ENCODE measurements around the gene LTBP3. TPM values are rescaled to one million over a fixed set of nuclear protein-coding genes. Genes with fewer than 3 reads are reported as not detected.

The LTBP3 gene
- total and polyA plus RNA-seq, 2 of the 13 experiments (the other 11 are each of a cell fraction or from before 2014, with no cell fraction given) = 12.2 to 68.1 TPM

GRCh38 chr11:65524741-65525545, 33.2 kb downstream of the LTBP3 start, which contains the start of gene SCYL1 (continued):
- TF ChIP-seq ZFY (CRISPR knock-in tag; IDR thresholded peaks at IDR 0.05) = peak; percentile 99
- TF ChIP-seq ZNF607 (CRISPR knock-in tag; IDR thresholded peaks at IDR 0.05; ENCODE audit: borderline replicate concordance) = 0 out of 2 replicates have a peak, but pooled peaks have one; percentile 51
- no peak for TF ChIP-seq ZNF136 (CRISPR knock-in tag; IDR thresholded peaks at IDR 0.05; ENCODE audit: low read depth)
- peak; percentile 81; the same call in 1 of the 2 replicates for TF ChIP-seq ZNF768 (CRISPR knock-in tag; IDR thresholded peaks at IDR 0.05)
- TF ChIP-seq ZFP91 (CRISPR knock-in tag; IDR thresholded peaks at IDR 0.05; ENCODE audit: borderline replicate concordance) = peak; percentile 40; the same call in 1 of the 2 replicates
- TF ChIP-seq ZNF883 (CRISPR knock-in tag; IDR thresholded peaks at IDR 0.05; ENCODE audit: not compliant biosample characterization) = peak; percentile 50
- TF ChIP-seq RNF2 (conservative IDR thresholded peaks at IDR 0.05; ENCODE audit: low read depth) = no peak
- TF ChIP-seq EEA1 (CRISPR knock-in tag; IDR thresholded peaks at IDR 0.05; ENCODE audit: borderline replicate concordance) = peak; percentile 46; the same call in 1 of the 2 replicates
- TF ChIP-seq ZNF331 (CRISPR knock-in tag; IDR thresholded peaks at IDR 0.05) = 0 out of 2 replicates have a peak, but pooled peaks have one; percentile 14
- no peak for TF ChIP-seq ZBTB21 (CRISPR knock-in tag; IDR thresholded peaks at IDR 0.05)
- peak; percentile 36 for TF ChIP-seq IKZF4 (CRISPR knock-in tag; IDR thresholded peaks at IDR 0.05; ENCODE audit: borderline replicate concordance, low read depth, not compliant biosample characterization)
- TF ChIP-seq ZNF639 (CRISPR knock-in tag; conservative IDR thresholded peaks at IDR 0.05) = 0 out of 2 replicates have a peak, but pooled peaks have one; percentile 37
- TF ChIP-seq ZNF564 (CRISPR knock-in tag; IDR thresholded peaks at IDR 0.05) = peak; percentile 58; the same call in 1 of the 2 replicates
- TF ChIP-seq TMF1 (CRISPR knock-in tag; IDR thresholded peaks at IDR 0.05; ENCODE audit: low read depth) = no peak
- 0 out of 2 replicates have a peak, but pooled peaks have one; percentile 66 for TF ChIP-seq GTF3A (CRISPR knock-in tag; conservative IDR thresholded peaks at IDR 0.05)
- TF ChIP-seq NPAS2 (CRISPR knock-in tag; IDR thresholded peaks at IDR 0.05; ENCODE audit: borderline replicate concordance) = no peak
- TF ChIP-seq MEIS2 (CRISPR knock-in tag; IDR thresholded peaks at IDR 0.05) = 0 out of 2 replicates have a peak, but pooled peaks have one; percentile 12
- TF ChIP-seq ZNF484 (CRISPR knock-in tag; IDR thresholded peaks at IDR 0.05; ENCODE audit: borderline replicate concordance, low read depth) = no peak
- TF ChIP-seq NFE2 (CRISPR knock-in tag; IDR thresholded peaks at IDR 0.05) = no peak
- TF ChIP-seq ZBTB26 (CRISPR knock-in tag; IDR thresholded peaks at IDR 0.05; ENCODE audit: borderline replicate concordance) = 0 out of 2 replicates have a peak, but pooled peaks have one; percentile 18
- TF ChIP-seq HNRNPUL1 (IDR thresholded peaks at IDR 0.05; ENCODE audit: low read depth, low read length) = no peak
- TF ChIP-seq NR2F6 (IDR thresholded peaks at IDR 0.05) = no peak
- no peak for TF ChIP-seq NR2F6 (CRISPR knock-in tag; IDR thresholded peaks at IDR 0.05)
- peak; percentile 61; the same call in 1 of the 2 replicates for TF ChIP-seq MTA1 (CRISPR knock-in tag; IDR thresholded peaks at IDR 0.05; ENCODE audit: borderline replicate concordance)
- peak; percentile 60; the same call in 1 of the 2 replicates for TF ChIP-seq RXRA (CRISPR knock-in tag; IDR thresholded peaks at IDR 0.05)
- no peak for TF ChIP-seq POLR2AphosphoS2 (IDR thresholded peaks at IDR 0.05; ENCODE audit: low read depth, low read length)
- 0 out of 2 replicates have a peak, but pooled peaks have one; percentile 56 for TF ChIP-seq TARDBP (CRISPR knock-in tag; IDR thresholded peaks at IDR 0.05)
